Measurements from ENCODE around the gene TRIM50.
"Not testable (repeated sequence)": the region's sequence is repeated elsewhere in the genome, so short reads cannot be mapped to it uniquely, and the experiment has no call there.

TRIM50 gene

DNA sequence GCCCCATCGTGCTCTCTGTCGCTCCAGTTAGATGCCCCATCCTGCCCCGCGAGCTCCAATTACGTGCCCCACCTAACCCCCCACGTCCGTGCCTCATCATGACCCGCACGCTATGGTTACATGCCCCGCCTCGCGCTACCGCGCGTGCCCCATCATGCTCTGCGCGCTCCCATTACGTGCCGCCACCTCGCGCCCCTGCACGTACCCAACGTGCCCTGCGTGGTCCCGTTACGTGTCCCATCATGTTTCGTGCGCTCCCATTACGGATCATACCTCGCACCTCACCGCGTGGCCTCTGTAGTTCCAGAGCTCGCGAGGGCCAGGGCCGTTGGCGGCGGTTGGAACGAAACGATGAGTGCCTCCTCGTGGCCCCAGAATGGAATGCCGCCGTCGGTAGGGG lies at the start of gene TRIM50, which contains the start of gene FKBP6:
TRIM50 (minus strand) TSS at position 161 of the 400 bp plus-strand sequence. CDS start 3,295 bp downstream, outside the sequence.
FKBP6 (plus strand) TSS at position 240 of the 400 bp plus-strand sequence. CDS start 268 bp downstream, outside the sequence.
- not testable (repeated sequence) for DNase-seq

DNA sequence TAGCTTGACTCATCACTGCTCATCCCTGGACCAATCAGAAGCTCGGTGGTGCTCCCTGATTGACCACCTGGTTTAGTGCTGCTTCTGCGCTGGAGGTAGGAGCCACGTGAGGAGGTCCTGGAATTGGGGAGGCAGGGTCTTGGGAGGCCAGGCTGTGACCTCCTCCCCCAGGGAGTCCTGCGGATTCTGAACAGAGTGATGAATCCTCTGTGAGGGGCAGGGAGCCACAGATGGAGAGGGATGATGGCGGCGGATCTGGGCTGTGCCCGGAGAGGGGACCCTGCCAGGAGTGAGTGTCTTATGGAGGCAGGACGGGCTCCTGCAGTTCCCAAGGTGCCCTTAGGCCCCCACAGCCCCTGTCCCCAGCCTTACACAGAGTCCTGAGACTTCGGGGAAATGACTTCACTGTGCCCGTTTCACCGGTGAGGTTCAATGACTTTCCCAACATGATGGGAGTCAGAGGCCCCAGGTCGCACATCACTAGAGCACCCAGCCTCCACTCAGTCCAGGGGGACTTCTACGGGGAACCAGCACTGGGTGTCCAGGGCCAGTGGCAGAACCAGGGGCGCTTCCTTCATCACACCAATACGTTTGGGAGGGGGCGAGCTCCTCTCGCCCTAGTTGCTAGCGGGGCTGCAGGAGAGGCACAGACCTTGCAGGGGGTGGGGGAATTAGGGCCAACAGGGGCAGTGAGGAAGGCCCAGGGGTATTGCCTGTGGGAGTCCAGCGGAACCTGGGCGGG lies 49.0 kb upstream of the TRIM50 start:
- no peak for DNase-seq

DNA sequence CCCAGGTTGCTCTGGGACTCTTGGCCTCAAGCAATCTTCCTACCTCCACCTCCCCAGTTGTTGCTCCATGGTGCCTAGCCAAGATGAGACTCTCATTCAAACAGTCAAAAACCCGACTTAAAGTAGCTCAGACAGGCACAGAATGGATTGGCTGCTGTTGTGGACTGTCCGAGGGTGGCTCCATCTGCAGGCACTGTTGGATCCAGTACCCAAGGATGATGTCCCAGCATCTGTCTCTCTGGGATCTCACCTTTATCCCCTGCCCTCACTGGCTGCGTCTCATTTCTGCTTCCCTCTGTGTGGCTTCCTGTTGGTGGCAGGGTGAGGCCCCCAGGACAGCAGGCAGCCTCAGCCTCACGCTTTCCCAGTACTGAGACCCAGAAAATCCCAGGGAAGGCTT lies 48.4 kb upstream of the TRIM50 start:
- DNase-seq = not testable (repeated sequence)

DNA sequence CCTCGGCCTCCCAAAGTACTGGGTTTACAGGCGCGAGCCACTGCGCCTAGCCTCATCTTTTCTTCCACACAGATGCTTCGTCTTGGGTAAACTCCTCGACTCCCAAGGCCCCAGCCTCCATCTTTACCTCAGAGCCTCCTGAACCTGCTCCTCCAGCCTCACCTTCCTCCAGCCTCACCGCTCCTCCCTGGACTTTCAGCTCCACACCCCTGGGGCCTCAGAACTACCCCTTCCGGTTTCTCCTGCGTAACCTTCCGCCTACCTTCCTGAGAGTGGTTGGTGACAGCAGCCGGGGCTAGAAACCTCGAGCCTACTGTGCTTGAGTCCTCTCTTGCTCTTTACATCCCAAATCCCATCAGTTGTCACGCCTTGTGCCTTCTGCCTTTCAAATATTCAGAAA lies 45.9 kb upstream of the TRIM50 start:
- DNase-seq = no peak

DNA sequence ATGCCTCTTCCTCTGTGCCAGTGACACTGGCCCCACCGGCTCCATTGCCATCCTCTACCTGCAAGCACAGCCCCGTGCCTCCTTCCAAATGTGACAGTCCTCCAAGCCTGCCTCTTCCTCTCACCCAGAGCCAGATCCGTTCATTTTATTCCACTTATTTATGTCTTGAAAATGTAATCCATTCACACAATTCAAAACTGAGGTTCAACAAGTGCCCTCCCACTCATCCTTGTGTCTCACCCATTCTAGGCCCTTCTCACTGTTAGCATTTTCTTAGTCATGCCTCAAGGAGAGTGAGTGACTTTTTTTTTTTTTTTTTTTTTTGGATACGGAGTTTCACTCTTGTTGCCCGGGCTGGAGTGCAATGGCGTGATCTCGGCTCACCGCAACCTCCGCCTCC lies 41.7 kb upstream of the TRIM50 start:
- no peak for DNase-seq

DNA sequence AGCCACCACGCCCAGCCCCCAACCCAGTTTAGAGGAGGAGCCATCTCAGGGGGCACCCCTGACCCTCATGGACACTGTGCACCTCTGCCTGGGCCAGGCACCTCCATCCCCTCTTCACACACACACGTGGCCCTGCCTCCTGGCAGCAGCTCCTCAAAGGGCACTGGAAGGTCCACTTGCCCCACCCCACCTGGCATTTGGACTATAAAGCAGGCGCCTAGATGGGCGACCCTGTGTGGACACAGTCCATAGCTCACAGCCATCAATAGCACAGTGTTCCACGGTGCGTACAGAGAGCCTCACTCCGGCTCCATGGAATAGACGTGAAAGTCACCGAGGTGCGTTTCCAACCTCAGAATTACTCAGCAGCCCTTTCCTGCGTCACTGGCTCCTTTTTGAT lies 41.1 kb upstream of the TRIM50 start:
- DNase-seq = no peak

DNA sequence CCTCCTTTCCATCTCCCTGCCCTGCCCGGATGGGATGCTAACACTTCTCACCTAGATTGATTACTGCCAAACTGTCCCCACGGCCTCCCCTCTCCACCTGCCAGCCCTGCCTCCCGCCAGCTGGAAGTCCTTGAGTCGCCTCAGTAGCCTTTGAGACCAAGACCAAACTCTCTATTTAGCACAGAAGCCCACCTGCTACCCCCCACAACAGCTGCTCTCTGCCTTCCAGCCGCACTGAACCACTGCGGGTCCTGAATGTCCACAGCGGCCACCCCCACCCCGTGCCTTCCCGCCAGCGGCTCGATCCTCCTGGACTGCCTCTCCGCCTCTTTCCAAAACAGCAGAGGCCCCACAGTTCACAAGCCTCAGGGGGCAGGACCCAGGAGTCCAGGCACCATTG lies 39.1 kb upstream of the TRIM50 start:
- no peak for DNase-seq

DNA sequence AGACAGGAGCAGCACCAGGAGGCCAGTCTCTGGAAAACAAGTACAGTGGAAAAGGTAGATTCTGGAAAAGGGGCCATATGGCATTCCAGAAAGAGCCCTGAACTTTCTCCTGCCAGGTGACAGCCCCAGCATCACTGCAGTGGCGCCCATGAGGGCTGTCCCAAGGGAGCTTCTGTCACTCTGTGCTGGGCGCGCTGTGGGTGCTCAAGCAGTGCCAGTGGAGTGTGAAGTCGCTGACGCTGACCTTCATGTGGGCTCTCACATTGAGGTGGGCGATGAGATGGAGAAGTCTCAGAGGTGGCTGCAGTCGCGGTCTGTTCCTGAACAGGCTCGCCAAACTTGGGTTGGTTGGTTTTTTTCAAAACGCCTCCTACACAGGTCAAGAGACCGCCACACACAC lies 38.2 kb upstream of the TRIM50 start:
- no peak for DNase-seq

DNA sequence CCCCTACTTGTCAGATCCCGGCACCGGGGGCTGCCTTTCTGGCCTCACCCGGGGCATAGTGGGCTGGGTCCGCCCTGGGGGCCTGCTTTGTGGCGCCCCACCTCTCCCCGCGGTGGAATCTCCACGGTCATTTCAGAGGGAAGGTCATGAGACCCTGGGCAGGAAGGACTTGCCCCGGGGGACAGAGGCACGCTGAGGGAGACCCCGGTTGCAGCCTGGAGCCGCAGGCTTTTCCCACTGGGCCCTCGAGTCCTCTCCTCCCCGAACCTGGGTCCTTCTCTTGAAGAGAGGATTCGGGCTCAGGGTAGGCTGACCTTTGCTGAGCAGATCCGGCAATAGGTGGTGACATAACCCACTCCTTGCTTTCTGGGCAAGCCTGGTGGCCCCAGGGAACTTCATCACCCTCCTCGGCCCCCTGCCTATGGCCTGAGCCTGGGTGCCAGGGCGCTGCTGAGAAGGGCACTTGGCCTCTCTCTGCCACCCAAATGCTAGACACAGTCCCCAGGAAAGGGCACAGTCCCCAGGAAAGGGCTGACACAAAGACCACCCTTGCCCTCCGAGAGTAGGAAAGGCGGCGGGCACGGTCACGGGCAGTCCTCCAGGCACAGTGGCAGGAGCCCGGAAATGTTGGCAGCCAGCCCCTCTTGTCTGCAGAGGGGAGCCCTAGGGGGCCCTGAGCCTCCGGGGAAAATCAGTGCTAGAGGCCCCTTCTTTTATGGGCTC lies 36.3 kb upstream of the TRIM50 start:
- DNase-seq = no peak

DNA sequence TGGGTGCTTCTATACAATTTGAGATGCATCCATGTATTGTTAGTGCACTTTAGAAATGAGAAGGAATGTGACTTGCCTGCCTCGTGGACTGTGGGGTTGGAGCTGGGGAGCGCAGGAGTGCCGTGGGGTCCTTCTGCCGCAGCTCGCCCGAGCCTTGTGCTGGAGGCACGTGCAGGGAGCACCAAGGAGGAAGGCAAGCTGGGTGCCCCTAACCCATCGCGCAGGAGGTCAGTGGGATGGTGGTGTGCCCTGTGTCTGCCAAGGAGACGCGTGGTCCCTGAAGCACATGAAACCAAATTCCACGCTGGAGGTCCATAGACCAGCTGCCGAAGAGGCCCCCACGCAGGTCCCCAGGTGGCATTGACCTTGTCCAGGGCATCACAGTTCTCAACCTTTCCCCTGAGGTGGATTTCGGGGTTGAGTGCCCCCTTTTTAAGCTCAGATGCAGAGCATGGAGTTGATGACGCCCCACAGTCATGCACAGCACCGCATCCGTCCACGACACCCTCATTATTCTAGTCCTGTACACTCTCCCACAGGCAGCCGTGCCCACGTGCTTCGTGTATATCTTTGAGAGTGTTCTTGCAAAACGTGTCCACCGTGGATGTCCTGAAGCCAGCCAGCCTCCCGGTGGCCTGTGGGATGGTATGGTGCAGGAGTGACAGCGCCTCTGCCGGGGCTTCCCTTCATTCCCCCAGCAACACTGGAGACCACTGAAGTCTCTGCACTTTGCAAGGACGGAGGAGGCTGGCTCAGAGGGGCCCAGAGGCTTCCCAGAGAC lies 35.5 kb upstream of the TRIM50 start:
- DNase-seq = no peak

DNA sequence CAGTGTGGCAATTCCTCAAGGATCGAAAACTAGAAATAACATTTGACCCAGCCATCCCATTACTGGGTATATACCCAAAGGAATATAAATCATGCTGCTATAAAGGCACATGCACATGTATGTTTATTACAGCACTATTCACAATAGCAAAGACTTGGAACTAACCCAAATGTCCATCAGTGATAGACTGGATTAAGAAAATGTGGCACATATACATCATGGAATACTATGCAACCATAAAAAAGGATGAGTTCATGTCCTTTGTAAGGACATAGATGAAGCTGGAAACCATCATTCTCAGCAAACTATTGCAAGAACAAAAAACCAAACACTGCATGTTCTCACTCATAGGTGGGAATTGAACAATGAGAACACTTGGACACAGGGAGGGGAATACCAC lies 32.7 kb upstream of the TRIM50 start:
- DNase-seq = not testable (repeated sequence)

DNA sequence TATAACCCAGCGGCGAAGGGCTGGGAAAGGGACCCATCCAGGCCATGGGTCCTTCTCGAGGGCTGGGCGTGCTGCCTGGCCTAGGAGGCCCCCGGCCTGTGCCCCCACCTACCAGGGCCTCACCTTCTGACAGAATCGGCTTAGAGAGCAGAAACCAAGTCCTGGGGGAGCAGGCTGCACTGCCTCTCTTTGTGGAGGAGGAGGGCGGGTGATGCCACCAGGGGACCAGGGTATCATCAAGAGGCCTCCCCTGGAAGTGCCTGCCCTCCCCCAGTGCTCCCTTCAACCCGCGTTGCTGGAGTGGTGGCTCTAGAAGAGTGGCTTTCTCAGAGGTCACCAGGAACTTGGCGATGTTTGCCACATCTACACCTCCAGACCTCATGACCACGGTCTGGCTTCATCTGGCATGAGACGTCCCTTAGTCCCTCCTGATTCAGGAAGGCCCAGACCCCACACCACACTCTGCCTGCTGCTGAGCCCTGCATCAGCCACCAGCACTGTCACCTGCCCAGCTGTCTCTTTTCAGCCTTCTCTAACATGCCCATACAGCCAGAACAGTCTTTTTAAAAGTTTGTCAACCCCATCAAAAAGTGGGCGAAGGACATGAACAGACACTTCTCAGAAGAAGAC lies 32.0 kb upstream of the TRIM50 start:
- DNase-seq = no peak

DNA sequence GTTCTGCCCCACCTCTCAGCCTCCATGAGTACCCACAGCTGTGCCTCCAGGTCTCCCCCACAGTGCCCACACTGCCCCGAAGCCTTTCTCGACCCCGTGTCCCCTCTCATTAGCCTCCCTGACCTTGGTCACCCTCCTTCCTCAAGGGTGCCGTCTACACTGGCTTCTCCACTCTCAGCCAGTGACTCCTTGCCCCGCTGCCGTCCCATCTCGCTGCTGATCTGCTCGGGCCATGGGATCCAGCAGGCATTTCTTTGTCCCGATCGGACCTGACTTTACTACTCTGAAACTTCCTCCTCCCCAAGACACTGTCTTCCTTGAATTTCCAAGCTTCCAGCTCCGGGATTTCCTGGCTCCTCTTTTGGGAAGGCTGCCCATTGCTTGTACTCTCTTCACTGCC lies 31.4 kb upstream of the TRIM50 start:
- DNase-seq = no peak

DNA sequence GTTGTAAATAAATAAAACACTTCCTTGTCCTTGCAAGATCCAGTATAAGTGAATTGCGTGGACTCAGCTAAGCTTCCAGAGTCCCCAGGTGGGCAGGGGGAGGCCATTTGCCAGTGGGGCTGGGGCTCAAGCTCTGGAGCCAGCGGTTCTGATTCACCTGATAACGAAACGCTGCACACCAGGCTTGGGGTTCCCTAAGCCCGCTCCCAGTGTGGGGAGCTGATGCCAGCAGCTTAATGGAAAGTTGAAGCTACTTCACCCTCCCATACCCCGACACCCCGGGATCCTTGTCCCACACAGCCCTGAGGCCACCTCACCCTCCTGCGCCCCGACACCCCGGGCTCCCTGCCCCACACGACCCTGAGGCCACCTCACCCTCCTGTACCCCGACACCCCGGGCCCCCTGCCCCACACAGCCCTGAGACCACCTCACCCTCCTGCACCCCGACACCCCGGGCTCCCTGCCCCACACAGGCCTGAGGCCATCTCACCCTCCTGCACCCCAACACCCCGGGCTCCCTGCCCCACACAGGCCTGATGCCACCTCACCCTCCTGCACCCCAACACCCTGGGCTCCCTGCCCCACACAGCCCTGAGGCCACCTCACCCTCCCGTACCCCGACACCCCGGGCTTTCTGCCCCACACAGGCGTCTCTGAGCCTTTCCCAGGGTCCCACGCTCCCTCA lies 30.9 kb upstream of the TRIM50 start:
- no peak for DNase-seq

DNA sequence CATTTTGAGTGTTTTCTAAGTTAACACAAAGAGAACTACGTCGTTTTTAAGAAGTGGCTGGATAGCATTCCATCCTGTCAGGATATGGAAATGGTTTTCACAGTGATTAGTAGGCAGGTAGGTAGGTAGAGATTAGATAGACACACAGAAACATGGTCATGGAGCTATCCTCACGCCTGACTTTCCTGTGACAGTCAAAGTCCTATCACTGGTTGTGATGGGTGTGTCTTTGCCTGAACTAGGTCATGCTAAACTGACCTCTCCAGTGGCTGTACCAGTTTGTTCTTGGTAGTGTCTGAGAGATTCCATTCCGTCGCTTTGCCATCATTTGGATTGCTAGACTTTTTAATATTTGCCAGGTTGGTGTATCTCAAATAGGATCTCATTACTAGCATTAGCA lies 28.3 kb upstream of the TRIM50 start:
- DNase-seq = no peak

DNA sequence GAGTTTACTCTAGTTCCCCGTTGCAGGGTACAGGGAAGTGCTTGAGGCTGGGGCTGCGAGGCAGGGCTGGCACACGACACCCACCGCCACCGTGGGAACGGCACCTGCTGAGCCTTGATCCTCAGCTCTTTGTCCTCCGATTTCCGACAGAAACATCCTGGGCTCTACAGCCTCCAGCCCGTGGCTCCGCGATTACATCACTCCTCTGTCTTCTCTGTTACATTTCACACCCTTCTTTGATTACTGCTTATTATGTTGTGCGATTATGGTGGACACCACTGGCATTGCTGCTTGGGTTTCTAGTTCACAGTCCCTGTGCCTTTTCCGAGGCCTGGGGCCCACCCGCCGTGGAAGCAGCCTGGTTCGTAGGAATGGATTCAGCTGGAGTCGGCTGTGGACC lies 26.9 kb upstream of the TRIM50 start:
- no peak for DNase-seq

DNA sequence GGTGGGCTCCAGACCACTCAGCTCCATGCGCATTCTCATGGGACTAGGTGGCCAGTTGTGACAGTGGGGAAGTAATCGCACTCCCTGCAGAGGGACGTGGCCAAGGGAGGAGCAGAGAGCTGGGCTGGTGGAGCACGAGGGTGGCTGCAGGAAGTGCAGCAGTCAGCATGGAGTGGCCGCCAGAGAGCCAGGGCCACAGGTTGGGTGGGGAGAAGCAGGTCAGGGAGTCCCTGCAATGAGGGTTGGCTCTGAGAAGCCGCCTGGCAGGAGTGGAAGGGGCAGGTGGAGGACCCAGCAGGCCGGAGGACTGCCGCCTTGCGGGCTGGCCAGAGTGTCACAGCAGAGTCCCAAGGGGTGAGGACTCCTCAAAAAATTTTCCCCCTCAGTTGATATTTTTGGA lies 26.3 kb upstream of the TRIM50 start:
- DNase-seq = no peak

DNA sequence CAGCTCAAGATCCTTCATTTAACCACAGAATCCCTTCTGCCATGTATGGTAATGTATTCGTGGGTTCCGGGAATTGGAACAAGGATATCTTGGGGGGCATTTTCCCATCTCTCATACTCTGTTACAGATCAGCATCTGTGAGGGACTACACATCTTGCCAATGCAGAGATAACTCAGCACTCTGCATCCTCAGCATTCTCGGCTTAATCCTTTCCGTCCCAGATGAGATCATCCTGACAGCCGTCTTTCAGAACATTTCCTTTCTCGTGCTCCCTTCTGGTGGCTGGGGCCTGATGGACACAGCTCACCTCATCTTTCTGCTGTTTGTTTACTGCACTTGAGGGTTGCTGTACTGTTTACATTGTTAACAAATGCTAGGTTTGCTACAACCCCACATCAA lies 25.4 kb upstream of the TRIM50 start:
- DNase-seq = no peak

DNA sequence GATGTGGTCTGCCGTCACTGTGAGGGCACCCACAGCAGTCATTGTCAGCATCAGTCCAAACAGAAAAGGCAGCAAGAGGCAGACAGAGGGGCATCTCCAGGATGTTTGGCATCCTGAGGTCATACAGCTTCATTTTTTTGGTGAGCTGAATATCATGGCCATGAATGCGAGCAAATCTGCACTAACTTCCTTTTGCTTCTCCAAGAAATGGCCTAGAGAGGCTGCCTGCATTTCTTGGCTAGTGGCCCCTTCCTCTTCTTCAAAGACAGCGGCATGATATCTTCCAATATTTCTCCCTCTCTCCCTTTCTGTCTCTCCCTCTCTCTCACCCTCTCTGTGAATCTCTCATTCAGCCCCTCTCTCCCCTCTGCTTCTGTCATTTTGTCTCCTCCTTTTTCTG lies 24.9 kb upstream of the TRIM50 start:
- no peak for DNase-seq

DNA sequence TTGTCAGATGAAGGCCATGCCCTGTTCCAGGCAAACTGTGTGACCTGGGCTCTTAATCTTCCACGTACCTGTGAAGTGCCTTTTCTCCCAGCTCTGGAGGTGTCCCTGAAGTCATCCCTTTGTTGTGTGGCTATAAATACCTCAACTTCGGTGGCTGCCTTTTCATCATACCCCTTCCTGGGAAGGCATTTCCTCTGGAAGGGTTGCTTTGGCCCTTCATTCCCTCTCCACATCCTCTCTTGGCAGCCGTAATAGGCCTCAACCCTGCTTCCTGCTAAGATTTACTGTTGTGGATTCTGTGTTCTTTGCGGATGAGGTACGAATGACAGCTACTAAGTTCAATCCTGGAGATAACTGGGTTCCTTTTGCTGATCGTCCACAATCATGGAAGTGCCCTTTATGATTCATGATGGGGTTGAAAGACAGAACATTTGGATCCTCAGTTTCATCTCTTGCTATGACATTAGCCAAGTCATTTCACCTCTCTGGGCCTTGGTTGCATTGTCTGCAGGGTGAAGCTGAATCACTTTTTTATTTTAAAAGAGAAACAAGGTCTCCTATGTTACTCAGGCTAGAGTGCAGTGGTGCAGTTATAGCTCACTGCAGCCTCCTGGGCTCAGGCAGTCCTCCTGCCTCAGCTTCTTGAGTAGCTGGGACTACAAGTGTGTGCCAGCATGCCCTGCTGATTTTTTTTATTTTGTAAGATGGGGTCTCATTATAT lies 23.7 kb upstream of the TRIM50 start:
- DNase-seq = no peak

DNA sequence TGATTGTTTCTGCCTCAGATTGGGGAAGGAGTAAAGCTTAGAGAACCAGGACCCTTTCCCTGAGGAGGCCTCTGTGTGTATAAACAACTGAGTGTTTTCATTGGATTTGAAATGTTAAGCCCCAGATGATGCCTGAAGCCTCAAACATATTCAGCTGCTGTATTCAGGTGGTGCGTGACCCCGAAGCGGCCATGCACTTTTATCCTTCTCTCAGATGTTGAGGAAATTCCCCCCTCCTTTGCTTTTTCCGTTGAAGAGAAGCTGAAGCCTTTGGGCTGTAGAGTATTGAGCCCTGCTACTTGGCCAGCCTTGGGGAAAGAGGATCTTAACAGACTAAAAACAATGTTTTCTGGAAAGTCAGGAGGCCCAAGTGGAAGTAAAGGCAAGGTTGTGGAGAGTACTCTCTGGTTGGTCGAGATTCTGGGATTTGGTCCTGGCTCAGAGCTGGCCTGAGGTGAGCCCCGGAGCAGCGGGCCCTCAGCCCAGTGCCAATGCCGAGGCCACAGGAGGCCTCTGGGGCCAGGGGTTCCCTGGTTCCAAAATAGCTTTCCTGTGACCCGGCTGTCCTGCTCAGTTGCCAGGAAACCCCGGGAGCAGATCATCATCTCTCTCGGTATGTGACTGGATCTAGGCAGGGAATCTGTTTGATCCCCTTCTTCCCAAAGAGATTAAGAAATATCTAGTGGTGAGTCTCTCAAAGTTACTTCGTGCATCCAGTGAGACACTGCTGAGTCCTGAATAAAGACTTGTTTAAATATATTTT lies 22.6 kb upstream of the TRIM50 start:
- DNase-seq = no peak

All from fibroblast of skin of right biceps (primary cell).